ENCODE results near the gene LBR.

GRCh38 chr1:225447650-225448089 lies 19.8 kb upstream of the LBR start:
- TF ChIP-seq POLR2A (IDR thresholded peaks at IDR 0.05; ENCODE audit: low read length) (no peak), GATA1 (IDR thresholded peaks at IDR 0.05; ENCODE audit: low read depth, low read length) (no peak)

All from erythroblast (primary cell).